K562 (cell line): ENCODE measurements around the gene LGALS7.
A peak's percentile ranks its signal among the peaks of the same experiment; 100 is the strongest.

Source experiments
- CTCF ChIP-seq, 3 experiments: IDR thresholded peaks in 2 of 3; conservative IDR thresholded peaks in 1 of 3; 2 replicates each; pipeline ENCODE4 v1.5.1; 2011 to 2012; ENCODE audit warnings: low read length in 3 of 3, mild to moderate bottlenecking in 3 of 3, control low read depth in 2 of 3, improper control_type of control experiment in 1 of 3, inconsistent platforms in 1 of 3, low read depth in 1 of 3, mixed read lengths in 1 of 3, moderate library complexity in 1 of 3; ENCODE audit not compliant: insufficient read depth in 2 of 3
- HNRNPK ChIP-seq: fragments of 200-400 bp; formaldehyde crosslinking; IDR thresholded peaks from one replicate; pipeline ENCODE4 v1.6.1; 2018; ENCODE audit warnings: mild to moderate bottlenecking, low read depth, low read length; ENCODE audit not compliant: poor library complexity, severe bottlenecking
- POLR2AphosphoS5 ChIP-seq: IDR thresholded peaks from 2 replicates; pipeline ENCODE4 v1.6.1; 2011; ENCODE audit warnings: mild to moderate bottlenecking, low read depth, low read length, moderate library complexity; ENCODE audit not compliant: control insufficient read depth, insufficient read depth
- SREBF2 ChIP-seq: sonication (generic); formaldehyde crosslinking; IDR thresholded peaks from 2 replicates; pipeline ENCODE4 v1.4.0; 2020; ENCODE audit warnings: mild to moderate bottlenecking, missing genetic modification reagents
- TFAM ChIP-seq: fragments of 250-450 bp; sonication (Bioruptor Pico); conservative IDR thresholded peaks from 2 replicates; pipeline ENCODE4 v1.5.0; 2021; ENCODE audit warnings: mild to moderate bottlenecking, moderate library complexity

- TF ChIP-seq CTCF (IDR thresholded peaks at IDR 0.05 in 2 of 3, conservative IDR thresholded peaks at IDR 0.05 in 1 of 3; ENCODE audit: insufficient read depth in 2 of 3, low read depth in 1 of 3, low read length in 3 of 3) (peak in 1 of 3 experiments; percentile 1; a peak in 1 of 6 replicates), HNRNPK (no peak), TFAM (CRISPR knock-in tag) (no peak), POLR2AphosphoS5 (peak; percentile 48; the same call in 1 of the 2 replicates), SREBF2 (CRISPR knock-in tag) (no peak)
Observed at GRCh38 chr19:38781058-38781457, 7.7 kb upstream of the LGALS7 start.
